ENCODE results near the gene KLK6. TPM values are rescaled to one million over a fixed set of nuclear protein-coding genes. Genes with fewer than 3 reads are reported as not detected.

KLK6 gene
- total RNA-seq (2014; rRNA removed; shearing (Covaris generic)) = 0.74 TPM in 1 of 2 replicates, not detected in the other

GRCh38 chr19:50969413-50969760 lies at the start of gene KLK6:
TSS of gene KLK6 (minus strand) at chr19:50969591. CDS start at chr19:50968104, 1,487 bp downstream.
- peak; percentile 64 for DNase-seq (ENCODE audit: low read depth)

GRCh38 chr19:51018745-51019543 lies 49.6 kb upstream of the KLK6 start:
- DNase-seq (ENCODE audit: low read depth) = no peak

- DNase-seq (ENCODE audit: low read depth) = peak; percentile 34
Observed at GRCh38 chr19:51016798-51017683, 47.6 kb upstream of the KLK6 start.

DNA sequence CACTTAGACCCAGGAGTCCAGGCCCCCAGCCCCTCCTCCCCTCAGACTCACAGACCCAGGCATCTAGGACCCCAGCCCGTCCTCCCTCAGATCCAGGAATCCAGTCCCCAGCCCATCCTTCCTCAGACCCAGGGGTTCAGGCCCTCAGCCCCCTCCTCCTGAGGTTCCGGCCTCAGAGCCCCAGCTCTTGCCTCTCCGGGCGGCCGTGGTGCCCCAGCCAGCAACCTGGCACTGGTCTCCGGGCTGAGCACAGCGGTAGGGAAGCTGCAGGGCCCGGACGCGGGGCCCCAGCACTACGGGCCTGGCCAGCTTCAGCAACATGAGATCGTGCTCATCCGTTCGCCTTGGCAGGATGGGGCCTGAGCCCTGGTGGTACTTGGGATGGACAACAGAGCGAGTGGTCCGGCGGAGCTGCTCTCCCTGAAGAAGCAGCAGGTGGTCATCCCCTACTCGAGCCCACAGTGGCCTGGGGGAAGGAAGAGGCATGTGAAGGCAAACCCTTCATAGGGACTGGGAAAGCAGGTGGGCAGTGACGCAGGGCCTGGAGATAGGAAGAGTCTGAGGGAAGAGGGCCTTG lies 46.4 kb upstream of the KLK6 start:
- no peak for DNase-seq (ENCODE audit: low read depth)

DNA sequence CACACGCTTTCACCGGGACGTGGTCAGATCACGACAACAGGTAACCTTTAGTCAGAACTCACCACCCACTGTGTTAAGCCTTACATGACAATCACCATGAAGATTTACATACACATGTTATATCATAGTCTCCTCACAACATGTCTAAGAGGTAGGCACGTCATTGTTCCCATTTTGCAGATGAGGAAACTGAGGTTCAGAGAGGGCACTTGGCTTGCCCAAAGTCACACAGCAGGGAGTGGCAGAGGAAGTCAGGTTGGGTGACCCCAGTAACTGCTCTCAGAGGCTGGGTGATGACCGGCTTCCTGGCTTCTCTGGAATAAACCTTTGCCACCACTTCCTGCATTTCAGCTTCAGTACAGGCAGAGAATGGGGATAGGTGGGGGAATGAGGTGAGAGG lies 44.9 kb upstream of the KLK6 start:
- DNase-seq (ENCODE audit: low read depth) = no peak

GRCh38 chr19:51012661-51013190 lies 43.3 kb upstream of the KLK6 start:
- DNase-seq (ENCODE audit: low read depth) = no peak

GRCh38 chr19:51010066-51010795 lies 40.8 kb upstream of the KLK6 start:
- DNase-seq (ENCODE audit: low read depth) = no peak

- no peak for DNase-seq (ENCODE audit: low read depth)
Observed at GRCh38 chr19:51009061-51009891, 39.9 kb upstream of the KLK6 start.

DNA sequence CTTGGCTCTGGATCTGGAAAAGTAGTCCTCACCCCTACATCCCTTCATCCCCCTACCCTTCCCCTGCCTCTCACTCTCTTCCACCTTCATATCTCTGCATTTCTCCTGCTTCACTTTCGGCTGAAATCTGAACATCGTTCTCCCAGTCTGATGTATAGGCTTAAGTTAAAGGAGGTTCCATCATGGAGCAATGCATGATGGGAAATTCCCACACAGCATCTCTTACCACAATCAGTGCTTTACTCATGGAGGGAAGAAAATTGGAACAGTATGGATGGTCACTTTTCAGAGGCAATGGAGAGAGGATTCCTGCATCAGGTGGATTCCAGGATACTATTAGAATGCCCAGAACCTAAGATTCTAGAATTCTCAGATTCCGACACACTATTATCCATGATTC lies 38.1 kb upstream of the KLK6 start:
- no peak for DNase-seq (ENCODE audit: low read depth)

DNA sequence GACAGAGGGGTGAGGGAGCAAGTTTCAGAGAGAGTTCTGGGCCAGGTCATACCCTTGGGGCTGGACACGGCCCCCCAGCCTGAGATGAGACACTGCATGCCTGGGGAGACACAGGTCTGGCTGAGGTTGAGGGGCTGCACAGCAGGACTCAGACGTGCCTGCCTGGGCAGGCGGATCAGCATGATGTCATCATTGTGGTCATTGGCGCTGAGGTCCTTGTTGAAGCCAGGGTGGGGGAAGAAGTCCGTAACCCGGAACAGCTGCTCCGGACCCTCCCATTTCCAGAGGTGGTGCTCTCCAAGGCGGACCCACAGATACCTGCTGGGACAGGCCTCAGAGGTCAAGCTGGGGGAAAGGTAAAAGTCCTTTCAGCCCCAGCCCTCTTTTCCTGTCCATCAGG lies 37.0 kb upstream of the KLK6 start:
- DNase-seq (ENCODE audit: low read depth) = no peak

DNA sequence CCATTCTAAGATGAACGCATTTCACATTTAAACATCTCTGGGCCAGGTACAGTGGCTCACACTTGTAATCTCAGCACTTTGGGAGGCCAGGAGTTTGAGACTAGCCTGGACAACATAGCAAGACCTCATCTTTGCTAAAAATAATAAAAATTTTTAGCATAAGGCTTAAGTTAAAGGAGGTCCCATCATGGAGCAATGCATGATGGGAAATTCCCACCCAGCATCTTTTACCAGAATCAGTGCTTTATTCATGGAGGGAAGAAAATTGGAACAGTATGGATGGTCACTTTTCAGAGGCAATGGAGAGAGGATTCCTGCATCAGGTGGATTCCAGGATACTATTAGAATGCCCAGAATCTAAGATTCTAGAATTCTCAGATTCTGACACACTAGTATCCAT lies 35.9 kb upstream of the KLK6 start:
- no peak for DNase-seq (ENCODE audit: low read depth)

DNA sequence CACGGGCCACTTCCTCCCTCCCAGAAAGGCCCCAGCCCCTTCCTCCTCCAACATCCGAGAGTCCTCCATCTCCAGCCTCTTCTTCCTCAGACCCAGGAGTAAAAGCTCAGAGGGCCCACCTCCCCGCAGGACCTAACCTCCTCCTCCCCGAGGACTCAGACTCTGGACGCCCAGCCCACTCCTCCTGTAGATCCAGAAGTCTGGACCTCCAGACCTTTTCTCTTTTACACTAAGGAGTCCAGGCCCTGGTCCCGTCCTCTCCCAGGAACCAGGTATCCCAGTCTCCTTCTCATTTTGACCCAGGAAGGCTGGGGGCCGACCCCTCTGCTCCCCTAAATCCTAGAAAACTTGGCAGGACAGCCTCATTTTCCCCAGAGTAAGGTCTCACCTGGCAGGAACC lies 33.9 kb upstream of the KLK6 start:
- no peak for DNase-seq (ENCODE audit: low read depth)

DNA sequence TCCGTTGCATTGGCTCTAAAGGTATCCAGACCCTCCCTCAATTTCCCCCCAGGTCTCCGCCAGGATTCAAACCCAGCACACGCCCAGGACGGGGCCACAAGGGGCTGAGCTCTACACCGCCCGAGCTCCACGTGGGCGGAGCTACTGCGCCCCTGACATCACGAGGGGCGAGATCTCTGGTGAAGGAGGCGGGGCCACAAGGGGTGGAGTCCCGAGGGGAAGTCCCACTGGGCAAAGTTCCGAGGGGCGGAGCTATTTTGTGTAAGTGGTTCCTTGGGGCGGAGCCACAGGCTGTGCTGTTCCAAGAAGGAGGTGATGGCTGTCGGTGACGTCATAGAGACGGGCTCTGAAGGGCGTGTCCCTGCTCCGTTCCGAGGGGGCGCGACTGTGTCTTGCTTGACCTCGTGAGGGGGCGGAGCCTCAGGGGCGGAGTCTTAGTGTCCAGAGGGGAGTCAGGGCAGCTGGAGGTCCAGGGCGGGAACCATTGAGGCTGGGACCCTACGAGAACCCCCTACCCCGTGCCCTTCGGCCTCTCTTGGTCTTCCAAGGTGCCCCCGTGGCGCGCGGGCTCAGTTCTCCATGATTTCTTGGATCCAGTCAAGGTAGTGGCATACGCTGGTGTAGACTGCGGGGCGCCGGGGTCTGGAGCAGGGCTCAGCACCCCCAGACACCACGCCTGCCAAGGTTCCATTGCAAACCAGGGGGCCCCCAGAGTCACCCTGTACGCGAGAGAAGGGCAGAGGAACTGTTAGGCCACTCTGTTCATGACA lies 33.3 kb upstream of the KLK6 start:
- no peak for DNase-seq (ENCODE audit: low read depth)

DNA sequence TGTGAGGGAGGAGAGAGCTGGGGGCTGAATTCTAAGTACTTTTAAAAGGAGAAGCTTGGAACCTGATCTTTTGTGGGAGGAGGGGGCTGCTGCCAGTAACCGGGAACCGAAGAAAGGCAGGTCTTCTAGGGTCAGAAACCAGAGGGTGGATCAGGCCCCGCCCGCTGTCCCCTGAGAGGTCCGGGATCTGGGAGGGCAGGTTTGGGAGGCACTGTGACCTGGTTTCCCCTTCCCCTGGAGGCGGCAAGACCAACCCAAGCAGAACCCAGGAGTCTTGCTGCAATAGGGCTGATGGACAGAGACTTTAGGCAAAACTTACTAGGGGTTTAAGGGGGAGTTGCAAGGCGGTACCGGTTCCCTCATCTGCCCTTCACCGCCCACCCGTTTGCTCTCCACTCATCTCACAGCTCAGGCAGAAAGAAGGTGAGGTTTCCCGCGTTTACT lies 32.7 kb upstream of the KLK6 start:
- no peak for DNase-seq (ENCODE audit: low read depth)

DNA sequence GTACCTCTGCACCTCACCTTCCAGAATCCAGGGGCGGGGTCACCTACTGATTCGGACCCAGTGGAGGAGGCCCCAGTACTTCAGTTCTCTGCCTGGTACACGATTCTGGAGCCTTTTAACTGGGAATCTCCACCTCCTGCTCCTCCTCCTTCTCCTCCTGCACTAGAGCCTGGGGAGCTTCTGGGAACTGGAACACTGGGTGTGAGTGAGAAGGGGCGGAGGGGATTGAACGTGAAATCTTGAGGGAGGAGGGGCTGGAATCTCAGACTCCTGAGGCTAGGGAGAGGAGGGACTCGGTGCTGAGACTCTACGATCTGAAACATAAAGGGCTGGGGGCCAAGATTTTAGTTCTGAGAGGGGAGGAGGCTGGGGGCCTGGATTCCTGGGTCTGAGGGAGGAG lies 32.1 kb upstream of the KLK6 start, which contains the start of gene KLK8:
Gene KLK8 (minus strand): TSS at position 90 of the 400 bp plus-strand sequence. CDS start 437 bp downstream, outside the sequence.
- DNase-seq (ENCODE audit: low read depth) = no peak

DNA sequence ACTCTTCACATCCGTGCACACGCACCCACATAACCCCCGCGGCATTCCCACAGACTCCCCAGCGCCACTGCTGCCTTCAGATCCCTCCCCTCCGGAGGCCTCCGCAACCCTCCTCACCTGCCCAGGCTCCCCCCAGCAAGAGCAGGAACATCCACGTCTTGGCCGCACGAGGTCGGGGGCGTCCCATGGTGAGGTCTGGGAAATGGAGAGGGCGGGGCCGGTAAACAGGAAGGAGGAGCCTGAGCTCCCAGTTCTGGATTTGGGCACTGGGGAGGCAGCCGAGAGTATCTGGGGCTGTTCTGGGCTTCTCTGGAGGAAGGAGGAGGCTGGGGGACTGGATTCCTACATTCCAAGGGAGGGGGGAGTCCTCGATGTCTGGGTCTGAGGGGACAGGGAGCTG lies 31.6 kb upstream of the KLK6 start:
- DNase-seq (ENCODE audit: low read depth) = no peak

GRCh38 chr19:51000426-51000825 lies 31.0 kb upstream of the KLK6 start:
- DNase-seq (ENCODE audit: low read depth) = no peak

GRCh38 chr19:50998686-50999085 lies 29.3 kb upstream of the KLK6 start:
- no peak for DNase-seq (ENCODE audit: low read depth)

DNA sequence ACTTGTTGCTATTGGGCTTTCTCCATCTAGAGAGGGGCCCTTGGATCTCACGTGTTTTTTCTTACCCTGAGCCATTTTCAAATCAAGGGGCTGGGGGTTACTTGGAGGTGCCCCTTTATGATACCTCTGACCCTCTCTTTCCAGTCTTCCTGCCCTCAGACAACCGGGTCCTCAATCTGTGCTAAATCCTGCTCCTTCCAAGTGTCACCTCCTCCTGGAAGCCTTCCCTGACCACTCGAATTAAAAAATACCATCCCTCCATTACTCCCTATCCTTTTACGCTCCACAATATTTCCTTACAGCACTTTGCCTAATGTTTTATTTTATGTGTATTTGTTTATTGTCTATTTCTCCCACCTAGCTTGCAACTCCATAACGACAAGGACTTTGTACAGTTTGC lies 28.7 kb upstream of the KLK6 start:
- no peak for DNase-seq (ENCODE audit: low read depth)

DNA sequence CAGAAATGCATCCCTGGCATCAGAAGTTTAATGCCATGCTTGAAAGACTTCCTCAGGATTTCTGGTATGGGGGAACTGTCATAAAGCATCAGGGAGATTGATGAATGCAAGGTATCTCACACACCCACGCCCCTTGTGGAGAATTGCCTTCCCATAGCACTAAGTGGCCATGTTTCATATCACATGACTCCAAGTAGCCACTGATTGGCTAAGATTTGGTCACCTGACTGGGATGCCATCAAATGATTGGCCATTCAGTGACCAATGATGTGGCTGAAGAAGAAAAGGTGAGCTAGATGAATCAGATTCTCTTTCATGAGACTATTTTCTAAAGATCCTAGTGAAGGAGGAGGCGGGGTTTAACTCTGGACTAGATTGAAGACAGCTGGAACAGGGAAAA lies 24.7 kb upstream of the KLK6 start:
- DNase-seq (ENCODE audit: low read depth) = peak; percentile 8
